HFFc6 (cell line): ENCODE results near the gene RAB2B. TPM values are rescaled to one million over a fixed set of nuclear protein-coding genes. Genes with fewer than 3 reads are reported as not detected.
"Not testable (repeated sequence)": the region's sequence is repeated elsewhere in the genome, so short reads cannot be mapped to it uniquely, and the experiment has no call there.

Experiments
- DNase-seq: peaks from one replicate; pipeline ENCODE4 v3.0.0-alpha.2; 2018
- H3K27ac Mint-ChIP-seq: 2 replicates; pipeline ENCODE4 v1.8.0; 2020; ENCODE audit warnings: mild to moderate bottlenecking, mixed read lengths
- H3K27me3 Mint-ChIP-seq: 2 replicates; pipeline ENCODE4 v1.8.0; 2021; ENCODE audit warnings: mild to moderate bottlenecking, moderate library complexity, mixed read lengths; ENCODE audit not compliant: insufficient read depth
- H3K36me3 Mint-ChIP-seq: 2 replicates; pipeline ENCODE4 v1.8.0; 2021; ENCODE audit warnings: low read depth, mixed read lengths
- H3K4me1 Mint-ChIP-seq: 2 replicates; pipeline ENCODE4 v1.8.0; 2020; ENCODE audit warnings: low read depth, mixed read lengths
- H3K4me3 Mint-ChIP-seq: 2 replicates; pipeline ENCODE4 v1.8.0; 2020; ENCODE audit warnings: mild to moderate bottlenecking, moderate library complexity, mixed read lengths
- H3K9me3 Mint-ChIP-seq: 2 replicates; pipeline ENCODE4 v1.8.0; 2020; ENCODE audit warnings: mild to moderate bottlenecking, mixed read lengths
- CTCF ChIP-seq: fragments of 200-600 bp; sonication (generic); IDR thresholded peaks from 2 replicates; pipeline ENCODE4 v1.5.0; 2021; ENCODE audit warnings: antibody characterized with exemption, mild to moderate bottlenecking
- total RNA-seq, 6 experiments: library from RNA; stranded (reverse); fragmentation: NEBNext Ultra II Directional; extraction: Animal tissue kit (Norgen Biotek cat#: 25700); gene quantifications; 2 replicates in 1 of 6; 3 replicates in 5 of 6; pipeline ENCODE4 v1.2.3, GENCODE V29; 2021

Gene RAB2B
- total RNA-seq, 6 experiments from 2014 or later: 20.2 to 22.9 (median 21.3) TPM

GRCh38 chr14:21454843-21455544, 21.8 kb downstream of the RAB2B start:
- H3K4me3 Mint-ChIP-seq: peak overlapping the region; percentile 95
- no peaks in the 10 kb centered on the region for H3K9me3 Mint-ChIP-seq
- peaks cover 7% of the 10 kb centered on the region for H3K36me3 Mint-ChIP-seq
- TF ChIP-seq CTCF: no peak
- 0 out of 2 replicates have a peak, but pooled peaks cover 1% of the 10 kb centered on the region for H3K27me3 Mint-ChIP-seq
- H3K4me1 Mint-ChIP-seq: peaks cover 37% of the 10 kb centered on the region
- H3K27ac Mint-ChIP-seq: peak overlapping the region; percentile 99
- DNase-seq: peak; percentile 4

- H3K9me3 Mint-ChIP-seq: no peaks in the 10 kb centered on the region
- no peaks in the 10 kb centered on the region for H3K27me3 Mint-ChIP-seq
- peaks cover 42% of the 10 kb centered on the region for H3K4me1 Mint-ChIP-seq
- H3K27ac Mint-ChIP-seq: peak overlapping the region; percentile 40; the same call in 1 of the 2 replicates
- TF ChIP-seq CTCF: no peak
- no peak overlapping the region for H3K4me3 Mint-ChIP-seq
- peaks cover 6% of the 10 kb centered on the region for H3K36me3 Mint-ChIP-seq
- DNase-seq: no peak
Measured at GRCh38 chr14:21449899-21450216, 26.9 kb downstream of the RAB2B start.

- not testable (repeated sequence) for H3K4me3 Mint-ChIP-seq, H3K4me1 Mint-ChIP-seq, DNase-seq, H3K27ac Mint-ChIP-seq, H3K27me3 Mint-ChIP-seq, H3K36me3 Mint-ChIP-seq, H3K9me3 Mint-ChIP-seq
Measured at GRCh38 chr14:21442657-21443056, 34.1 kb downstream of the RAB2B start.

- Mint-ChIP-seq H3K4me1 (peaks cover 13% of the 10 kb centered on the region), H3K9me3 (no peaks in the 10 kb centered on the region), H3K36me3 (peaks cover 6% of the 10 kb centered on the region; the same call in 1 of the 2 replicates), H3K27ac (no peak overlapping the region), H3K27me3 (no peaks in the 10 kb centered on the region), H3K4me3 (no peak overlapping the region)
- no peak for DNase-seq
- no peak for TF ChIP-seq CTCF
Measured at GRCh38 chr14:21440859-21441258, 35.9 kb downstream of the RAB2B start.

- Mint-ChIP-seq H3K27ac (peak overlapping the region; percentile 90), H3K9me3 (no peaks in the 10 kb centered on the region), H3K36me3 (peaks cover 25% of the 10 kb centered on the region; the same call in 1 of the 2 replicates), H3K4me3 (peak overlapping the region; percentile 93), H3K4me1 (peaks cover 38% of the 10 kb centered on the region), H3K27me3 (peaks cover 2% of the 10 kb centered on the region; the same call in 1 of the 2 replicates)
- no peak for TF ChIP-seq CTCF
- peak; percentile 99 for DNase-seq
Measured at GRCh38 chr14:21437063-21437901, 39.5 kb downstream of the RAB2B start.

GRCh38 chr14:21436567-21437062, 40.1 kb downstream of the RAB2B start:
- TF ChIP-seq CTCF: no peak
- peak overlapping the region; percentile 90 for H3K27ac Mint-ChIP-seq
- peaks cover 27% of the 10 kb centered on the region for H3K36me3 Mint-ChIP-seq
- peaks cover 38% of the 10 kb centered on the region for H3K4me1 Mint-ChIP-seq
- peak overlapping the region; percentile 93 for H3K4me3 Mint-ChIP-seq
- H3K27me3 Mint-ChIP-seq: peaks cover 2% of the 10 kb centered on the region; the same call in 1 of the 2 replicates
- no peak for DNase-seq
- H3K9me3 Mint-ChIP-seq: no peaks in the 10 kb centered on the region
